AG10803 (cell line): Measurements from ENCODE around the gene SLC39A7.
A peak's percentile ranks its signal among the peaks of the same experiment; 100 is the strongest.

Experiments used
- DNase-seq: peaks from one replicate; pipeline ENCODE4 v3.0.0; 2010; ENCODE audit warnings: low read depth
- H3K4me3 ChIP-seq: 2 replicates; pipeline ENCODE4 v1.5.1; 2011; ENCODE audit warnings: mild to moderate bottlenecking, low read length, control low read depth
- CTCF ChIP-seq: conservative IDR thresholded peaks from 2 replicates; pipeline ENCODE4 v1.5.1; 2011; ENCODE audit warnings: mild to moderate bottlenecking, low read length, control low read depth, inconsistent platforms

SLC39A7 gene

GRCh38 chr6:33248643-33248931, 47.9 kb downstream of the SLC39A7 start:
- TF ChIP-seq CTCF: no peak
- peak; percentile 44 for DNase-seq
- peak overlapping the region; percentile 72 for H3K4me3 ChIP-seq

- peak; percentile 99 for DNase-seq
- H3K4me3 ChIP-seq: peak overlapping the region; percentile 93
- peak; percentile 35; the same call in 1 of the 2 replicates for TF ChIP-seq CTCF
Measured at GRCh38 chr6:33248932-33249731, 48.5 kb downstream of the SLC39A7 start.

- peak overlapping the region; percentile 93 for H3K4me3 ChIP-seq
- DNase-seq: peak; percentile 79
- no peak for TF ChIP-seq CTCF
Measured at GRCh38 chr6:33249732-33250630, 49.3 kb downstream of the SLC39A7 start.

- H3K4me3 ChIP-seq: peak overlapping the region; percentile 22
- no peak for DNase-seq
- TF ChIP-seq CTCF: no peak
Measured at GRCh38 chr6:33250731-33251130, 50.1 kb downstream of the SLC39A7 start.

- no peak for TF ChIP-seq CTCF
- peak; percentile 12 for DNase-seq
Measured at GRCh38 chr6:33251395-33252012, 50.8 kb downstream of the SLC39A7 start.

GRCh38 chr6:33252759-33253158, 52.1 kb downstream of the SLC39A7 start:
- no peak for TF ChIP-seq CTCF
- DNase-seq: peak; percentile 53
- no peak overlapping the region for H3K4me3 ChIP-seq

More at GRCh38 chr6:33251395-33252012, 50.8 kb downstream of the SLC39A7 start:
- H3K4me3 ChIP-seq: no peak overlapping the region
